ENCODE data around the gene PTGES3. TPM values are rescaled to one million over a fixed set of nuclear protein-coding genes. Genes with fewer than 3 reads are reported as not detected.

Gene PTGES3
- total and polyA plus RNA-seq, 4 donors, result 91.6 to 304 (median 206) TPM

DNA sequence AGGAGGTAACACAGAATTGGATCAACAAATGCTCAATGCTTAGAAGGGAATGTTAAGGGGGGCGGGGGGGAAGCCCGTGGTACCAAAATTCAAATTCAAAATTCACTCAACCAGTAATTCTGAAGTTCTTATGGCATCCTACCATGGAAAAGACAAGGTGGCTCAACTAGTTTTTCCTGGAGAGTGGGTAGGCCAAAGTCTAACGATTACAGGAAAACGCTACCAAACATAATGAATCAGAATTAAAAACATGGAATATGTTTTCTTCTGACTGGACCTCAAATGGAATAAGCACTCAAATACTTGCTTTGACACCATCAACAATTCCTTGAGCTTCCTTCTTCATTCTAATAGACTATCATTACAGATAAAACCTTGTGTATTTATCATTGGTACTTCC lies 34.7 kb upstream of the PTGES3 start:
- DNase-seq (ENCODE audit: low read depth in 4 of 6, low spot score in 6 of 6), result no peak
- no peak overlapping the region for H3K27ac ChIP-seq (ENCODE audit: low read depth, low read length)
- peaks cover 34% of the 10 kb centered on the region for H3K36me3 ChIP-seq (ENCODE audit: control insufficient read depth, insufficient read depth, low read length)
- no CpG with 5 or more reads among the region's 4 CpGs for WGBS (ENCODE audit: insufficient coverage)
- H3K9me3 ChIP-seq (ENCODE audit: control insufficient read depth, insufficient read depth, low read length), result no peaks in the 10 kb centered on the region
- H3K4me3 ChIP-seq (ENCODE audit: low read depth, low read length), result peak overlapping the region; percentile 3
- no peaks in the 10 kb centered on the region for H3K27me3 ChIP-seq (ENCODE audit: control insufficient read depth, insufficient read depth, low read length)
- H3K4me1 ChIP-seq (ENCODE audit: control insufficient read depth, insufficient read depth, low read length), result peaks cover 17% of the 10 kb centered on the region

DNA sequence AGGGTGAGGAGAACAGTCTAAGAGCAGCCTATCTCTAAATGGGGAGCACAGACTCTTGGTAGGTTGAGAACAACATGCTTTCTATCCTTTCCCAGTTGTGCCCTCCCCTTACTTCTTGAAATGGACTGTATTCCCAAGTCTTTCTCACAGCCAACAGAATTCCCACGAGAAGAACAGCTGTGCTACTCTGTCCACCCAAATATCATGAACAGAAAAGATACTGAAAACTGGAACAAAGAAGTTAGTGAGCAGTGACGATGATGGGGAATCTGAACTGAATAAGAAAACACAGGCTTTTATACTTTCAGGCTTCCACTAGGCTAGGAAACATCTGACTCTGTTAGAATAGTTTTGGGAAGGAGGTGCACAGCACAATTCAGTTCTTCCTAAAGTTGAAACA lies 33.6 kb upstream of the PTGES3 start:
- Histone ChIP-seq H3K36me3 (ENCODE audit: control insufficient read depth, insufficient read depth, low read length) (peaks cover 37% of the 10 kb centered on the region), H3K4me3 (ENCODE audit: low read depth, low read length) (no peak overlapping the region), H3K27ac (ENCODE audit: low read depth, low read length) (peak overlapping the region; percentile 17), H3K9me3 (ENCODE audit: control insufficient read depth, insufficient read depth, low read length) (no peaks in the 10 kb centered on the region), H3K27me3 (ENCODE audit: control insufficient read depth, insufficient read depth, low read length) (no peaks in the 10 kb centered on the region), H3K4me1 (ENCODE audit: control insufficient read depth, insufficient read depth, low read length) (peaks cover 26% of the 10 kb centered on the region)
- no CpG with 5 or more reads among the region's 2 CpGs for WGBS (ENCODE audit: insufficient coverage)
- peak in 1 of 6 donors; percentile 35 for DNase-seq (ENCODE audit: low read depth in 4 of 6, low spot score in 6 of 6)

- WGBS (ENCODE audit: insufficient coverage), result 89% methylated on average over 1 of the region's 2 CpGs
- Histone ChIP-seq H3K36me3 (ENCODE audit: control insufficient read depth, insufficient read depth, low read length) (peaks cover 42% of the 10 kb centered on the region), H3K9me3 (ENCODE audit: control insufficient read depth, insufficient read depth, low read length) (no peaks in the 10 kb centered on the region), H3K4me1 (ENCODE audit: control insufficient read depth, insufficient read depth, low read length) (peaks cover 29% of the 10 kb centered on the region), H3K27me3 (ENCODE audit: control insufficient read depth, insufficient read depth, low read length) (no peaks in the 10 kb centered on the region), H3K27ac (ENCODE audit: low read depth, low read length) (peak overlapping the region; percentile 17), H3K4me3 (ENCODE audit: low read depth, low read length) (no peak overlapping the region)
- DNase-seq (ENCODE audit: low read depth in 4 of 6, low spot score in 6 of 6), result no peak
These were observed 33.1 kb upstream of the PTGES3 start for GRCh38 chr12:56721216-56721615.

DNA sequence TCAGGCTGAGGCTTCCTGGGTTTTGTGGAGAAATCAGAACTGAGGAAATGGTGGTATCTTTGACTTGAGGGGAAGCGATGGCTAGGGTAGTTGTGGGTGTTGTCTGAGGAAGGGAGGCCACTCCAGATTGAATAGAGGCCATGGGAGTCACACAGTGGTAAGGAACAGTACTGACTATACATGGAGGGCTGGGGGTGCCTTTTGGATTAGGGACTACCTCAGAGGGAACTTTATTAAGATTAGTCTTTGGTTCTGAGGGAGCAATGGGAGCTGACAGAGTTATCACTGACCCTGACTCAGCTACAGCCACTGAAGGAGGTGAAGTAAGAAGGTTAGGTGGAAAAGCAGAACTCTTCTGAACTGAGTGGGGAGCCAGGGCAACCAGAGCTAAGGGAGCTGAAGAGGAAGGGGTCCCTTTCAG lies 32.7 kb upstream of the PTGES3 start:
- H3K27ac ChIP-seq (ENCODE audit: low read depth, low read length), result no peak overlapping the region
- H3K4me1 ChIP-seq (ENCODE audit: control insufficient read depth, insufficient read depth, low read length), result peaks cover 29% of the 10 kb centered on the region
- H3K9me3 ChIP-seq (ENCODE audit: control insufficient read depth, insufficient read depth, low read length), result no peaks in the 10 kb centered on the region
- WGBS (ENCODE audit: insufficient coverage), result 78% methylated on average over 1 of the region's 1 CpG
- peaks cover 45% of the 10 kb centered on the region for H3K36me3 ChIP-seq (ENCODE audit: control insufficient read depth, insufficient read depth, low read length)
- no peaks in the 10 kb centered on the region for H3K27me3 ChIP-seq (ENCODE audit: control insufficient read depth, insufficient read depth, low read length)
- no peak for DNase-seq (ENCODE audit: low read depth in 4 of 6, low spot score in 6 of 6)
- no peak overlapping the region for H3K4me3 ChIP-seq (ENCODE audit: low read depth, low read length)

DNA sequence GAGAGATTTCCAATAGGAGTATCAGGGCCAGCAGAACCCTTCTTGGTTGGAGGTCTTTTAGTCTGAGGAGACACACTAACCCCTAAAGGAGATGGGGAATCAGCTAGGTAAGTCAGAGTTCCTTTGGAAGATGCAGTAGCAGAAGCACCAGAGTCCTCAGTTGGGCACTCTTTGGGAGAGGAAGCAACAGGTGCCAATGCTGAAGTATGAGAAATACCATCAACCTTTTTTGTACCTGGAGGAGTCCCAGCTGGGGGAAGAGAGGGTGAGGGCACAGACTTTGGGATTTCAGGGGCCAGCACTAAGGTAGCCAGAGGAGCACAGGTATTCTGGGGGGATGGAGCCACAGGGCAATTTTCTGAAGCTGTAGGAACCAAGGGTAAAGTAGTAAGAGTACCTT lies 31.0 kb upstream of the PTGES3 start:
- H3K4me3 ChIP-seq (ENCODE audit: low read depth, low read length), result no peak overlapping the region
- H3K4me1 ChIP-seq (ENCODE audit: control insufficient read depth, insufficient read depth, low read length), result peaks cover 29% of the 10 kb centered on the region
- H3K36me3 ChIP-seq (ENCODE audit: control insufficient read depth, insufficient read depth, low read length), result peaks cover 52% of the 10 kb centered on the region
- H3K27me3 ChIP-seq (ENCODE audit: control insufficient read depth, insufficient read depth, low read length), result no peaks in the 10 kb centered on the region
- no peaks in the 10 kb centered on the region for H3K9me3 ChIP-seq (ENCODE audit: control insufficient read depth, insufficient read depth, low read length)
- DNase-seq (ENCODE audit: low read depth in 4 of 6, low spot score in 6 of 6), result no peak
- H3K27ac ChIP-seq (ENCODE audit: low read depth, low read length), result no peak overlapping the region

DNA sequence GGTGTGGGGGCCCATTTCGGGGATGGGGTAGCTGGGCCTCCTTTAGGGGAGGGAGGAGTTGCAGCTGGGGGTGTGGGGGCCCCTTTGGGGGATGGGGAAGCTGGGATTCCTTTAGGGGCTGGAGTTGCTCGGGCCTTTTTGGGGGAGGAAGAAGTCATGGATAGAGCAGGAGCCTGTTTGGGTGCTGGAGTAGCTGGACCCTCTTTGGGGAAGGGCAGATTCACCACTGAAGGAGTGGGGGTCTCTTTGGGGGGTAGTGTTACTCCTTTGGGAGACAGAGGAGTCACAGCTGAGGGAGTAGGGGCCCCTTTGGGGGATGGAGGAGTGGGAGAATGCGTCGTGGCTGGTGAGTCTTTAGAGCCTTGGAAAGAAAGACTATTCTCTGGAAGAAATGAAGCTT lies 30.6 kb upstream of the PTGES3 start:
- DNase-seq (ENCODE audit: low read depth in 4 of 6, low spot score in 6 of 6), result no peak
- H3K27me3 ChIP-seq (ENCODE audit: control insufficient read depth, insufficient read depth, low read length), result no peaks in the 10 kb centered on the region
- no peak overlapping the region for H3K27ac ChIP-seq (ENCODE audit: low read depth, low read length)
- peaks cover 56% of the 10 kb centered on the region for H3K36me3 ChIP-seq (ENCODE audit: control insufficient read depth, insufficient read depth, low read length)
- H3K9me3 ChIP-seq (ENCODE audit: control insufficient read depth, insufficient read depth, low read length), result no peaks in the 10 kb centered on the region
- 50% methylated on average over 3 of the region's 4 CpGs for whole genome bisulfite sequencing (ENCODE audit: insufficient coverage)
- H3K4me1 ChIP-seq (ENCODE audit: control insufficient read depth, insufficient read depth, low read length), result peaks cover 29% of the 10 kb centered on the region
- no peak overlapping the region for H3K4me3 ChIP-seq (ENCODE audit: low read depth, low read length)

- H3K4me3 ChIP-seq (ENCODE audit: low read depth, low read length), result no peak overlapping the region
- DNase-seq (ENCODE audit: low read depth in 4 of 6, low spot score in 6 of 6), result no peak
- no peaks in the 10 kb centered on the region for H3K9me3 ChIP-seq (ENCODE audit: control insufficient read depth, insufficient read depth, low read length)
- H3K27ac ChIP-seq (ENCODE audit: low read depth, low read length), result no peak overlapping the region
- peaks cover 29% of the 10 kb centered on the region for H3K4me1 ChIP-seq (ENCODE audit: control insufficient read depth, insufficient read depth, low read length)
- H3K36me3 ChIP-seq (ENCODE audit: control insufficient read depth, insufficient read depth, low read length), result peaks cover 61% of the 10 kb centered on the region
- 78% methylated on average over 1 of the region's 1 CpG for WGBS (ENCODE audit: insufficient coverage)
- H3K27me3 ChIP-seq (ENCODE audit: control insufficient read depth, insufficient read depth, low read length), result no peaks in the 10 kb centered on the region
These were observed 30.1 kb upstream of the PTGES3 start for GRCh38 chr12:56718149-56718548.

DNA sequence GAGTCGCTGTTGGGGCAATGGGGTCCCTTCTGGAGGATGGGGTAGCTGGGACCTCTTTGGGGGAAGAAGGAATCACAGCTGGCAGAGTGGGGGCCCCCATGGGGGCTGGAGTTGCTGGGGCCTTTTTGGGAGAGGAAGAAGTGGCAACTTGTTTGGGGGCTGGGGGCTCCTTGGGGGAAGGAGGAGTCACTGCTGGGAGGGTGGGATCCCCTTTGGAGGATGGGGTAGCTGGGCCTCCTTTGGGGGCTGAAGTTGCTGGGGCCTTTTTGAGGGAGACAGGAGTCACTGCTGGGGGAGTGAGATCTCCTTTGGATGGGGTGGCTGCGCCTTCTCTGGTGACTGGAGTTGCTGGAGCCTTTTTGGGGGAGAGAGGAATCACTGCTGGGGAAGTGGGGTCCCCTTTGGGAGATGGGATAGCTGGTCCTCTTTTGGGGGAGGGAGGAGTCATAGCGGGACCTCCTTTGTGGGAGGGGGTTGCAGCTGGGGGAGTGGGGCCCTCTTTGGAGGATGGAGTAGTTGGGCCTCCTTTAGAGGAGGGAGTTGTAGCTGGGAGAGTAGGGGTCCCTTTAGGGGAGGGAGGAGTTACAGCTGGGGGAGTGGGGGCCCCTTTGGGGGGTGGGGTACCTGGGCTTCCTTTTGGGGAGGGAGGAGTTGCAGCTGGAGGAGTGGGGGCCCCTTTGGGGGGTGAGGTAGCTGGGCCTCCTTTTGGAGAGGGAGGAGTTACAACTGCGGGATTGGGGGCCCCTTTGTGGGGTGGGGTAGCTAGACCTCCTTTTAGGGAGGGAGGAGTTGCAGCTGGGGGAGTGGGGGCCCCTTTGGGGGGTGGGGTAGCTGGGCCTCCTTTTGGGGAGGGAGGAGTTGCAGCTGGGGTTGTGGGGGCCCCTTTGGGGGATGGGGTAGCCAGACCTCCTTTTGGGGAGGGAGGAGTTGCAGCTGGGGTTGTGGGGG lies 29.1 kb upstream of the PTGES3 start:
- Histone ChIP-seq H3K9me3 (ENCODE audit: control insufficient read depth, insufficient read depth, low read length) (no peaks in the 10 kb centered on the region), H3K27ac (ENCODE audit: low read depth, low read length) (no peak overlapping the region), H3K4me1 (ENCODE audit: control insufficient read depth, insufficient read depth, low read length) (peaks cover 24% of the 10 kb centered on the region), H3K4me3 (ENCODE audit: low read depth, low read length) (no peak overlapping the region), H3K36me3 (ENCODE audit: control insufficient read depth, insufficient read depth, low read length) (peaks cover 67% of the 10 kb centered on the region), H3K27me3 (ENCODE audit: control insufficient read depth, insufficient read depth, low read length) (no peaks in the 10 kb centered on the region)
- 100% methylated on average over 3 of the region's 4 CpGs for WGBS (ENCODE audit: insufficient coverage)
- DNase-seq (ENCODE audit: low read depth in 4 of 6, low spot score in 6 of 6), result no peak

- Histone ChIP-seq H3K36me3 (ENCODE audit: control insufficient read depth, insufficient read depth, low read length) (peaks cover 75% of the 10 kb centered on the region), H3K27ac (ENCODE audit: low read depth, low read length) (no peak overlapping the region), H3K4me3 (ENCODE audit: low read depth, low read length) (no peak overlapping the region), H3K9me3 (ENCODE audit: control insufficient read depth, insufficient read depth, low read length) (no peaks in the 10 kb centered on the region), H3K27me3 (ENCODE audit: control insufficient read depth, insufficient read depth, low read length) (no peaks in the 10 kb centered on the region), H3K4me1 (ENCODE audit: control insufficient read depth, insufficient read depth, low read length) (peaks cover 22% of the 10 kb centered on the region)
- no peak for DNase-seq (ENCODE audit: low read depth in 4 of 6, low spot score in 6 of 6)
- WGBS (ENCODE audit: insufficient coverage), result 88% methylated on average over 1 of the region's 1 CpG
These were observed 28.4 kb upstream of the PTGES3 start for GRCh38 chr12:56716458-56716857.

DNA sequence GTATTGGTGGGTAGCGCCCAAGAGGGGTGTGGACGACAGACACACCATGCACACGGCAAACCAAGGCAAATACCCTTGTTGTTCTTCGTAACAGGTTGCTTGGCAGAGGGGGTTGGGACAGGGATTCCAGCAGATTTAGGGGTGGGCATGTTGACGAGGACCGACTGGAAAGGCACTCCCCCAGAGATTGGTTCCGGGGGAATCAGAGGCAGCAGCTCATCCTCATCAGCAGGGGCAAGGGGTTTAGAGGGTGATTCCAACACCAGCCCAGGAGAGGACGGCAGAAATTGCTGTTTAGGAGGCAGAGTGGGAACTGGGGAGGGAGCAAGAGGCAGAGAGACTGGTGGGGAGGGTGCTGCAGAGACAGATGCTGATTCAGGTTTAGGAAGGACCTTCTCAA lies 27.7 kb upstream of the PTGES3 start:
- H3K4me1 ChIP-seq (ENCODE audit: control insufficient read depth, insufficient read depth, low read length), result peaks cover 16% of the 10 kb centered on the region
- no peaks in the 10 kb centered on the region for H3K9me3 ChIP-seq (ENCODE audit: control insufficient read depth, insufficient read depth, low read length)
- no peak for DNase-seq (ENCODE audit: low read depth in 4 of 6, low spot score in 6 of 6)
- peaks cover 72% of the 10 kb centered on the region for H3K36me3 ChIP-seq (ENCODE audit: control insufficient read depth, insufficient read depth, low read length)
- H3K27me3 ChIP-seq (ENCODE audit: control insufficient read depth, insufficient read depth, low read length), result no peaks in the 10 kb centered on the region
- 71% methylated on average over 7 of the region's 8 CpGs for WGBS (ENCODE audit: insufficient coverage)
- H3K4me3 ChIP-seq (ENCODE audit: low read depth, low read length), result no peak overlapping the region
- H3K27ac ChIP-seq (ENCODE audit: low read depth, low read length), result no peak overlapping the region
